Endothelial cell of umbilical vein (primary cell): ENCODE measurements around the gene EPYC. TPM values are rescaled to one million over a fixed set of nuclear protein-coding genes. Genes with fewer than 3 reads are reported as not detected.

ENCODE experiments used
- BruUV-seq: library from RNA; stranded (reverse); fragments of 400-500 nt; replicated peaks from 2 replicates; lab custom pipeline; 2021; lab: Mats Ljungman, UMichigan
- CTCF ChIA-PET: fragments of 300-600, 350-600 bp; sonication (Branson Sonifier 250); formaldehyde crosslinking; loops from one replicate; lab custom pipeline; 2021; ENCODE audit warnings: antibody characterized with exemption, inconsistent platforms; lab: Charles Lee
- POLR2A ChIA-PET: fragments of 300-600, 350-600 bp; sonication (Branson Sonifier 250); formaldehyde crosslinking; loops from one replicate; lab custom pipeline; 2021; ENCODE audit warnings: antibody characterized with exemption, inconsistent platforms; lab: Charles Lee
- DNase-seq: peaks from one replicate; pipeline ENCODE4 v3.0.0-alpha.2; 2011; ENCODE audit warnings: low read depth, low spot score
- FAIRE-seq: peaks from 2 replicates; lab custom pipeline; 2011; peaks lifted over from hg19 to GRCh38; lab: Jason Lieb, UNC
- H2AFZ ChIP-seq: 2 replicates; pipeline ENCODE4 v1.6.0; 2012; ENCODE audit warnings: low read depth, low read length, control low read depth, inconsistent platforms
- H3K27ac ChIP-seq: 2 replicates; pipeline ENCODE4 v1.5.1; 2011; ENCODE audit warnings: low read depth, mild to moderate bottlenecking, control low read depth, low read length, moderate library complexity; ENCODE audit not compliant: insufficient read depth
- H3K27me3 ChIP-seq, 2 experiments: 2 replicates each; pipeline versions ENCODE4 v1.6.0 to v1.6.1; 2011; ENCODE audit warnings: low read length in 2 of 2, mixed read lengths in 1 of 2; ENCODE audit not compliant: control insufficient read depth in 2 of 2, insufficient read depth in 2 of 2
- H3K36me3 ChIP-seq, 2 experiments: 2 replicates in 1 of 2; 3 replicates in 1 of 2; pipeline ENCODE4 v1.5.1; 2011; ENCODE audit warnings: low read length in 2 of 2, mild to moderate bottlenecking in 1 of 2, moderate library complexity in 1 of 2; ENCODE audit not compliant: control insufficient read depth in 2 of 2, insufficient read depth in 2 of 2; ENCODE audit errors: extremely low read depth in 1 of 2
- H3K4me1 ChIP-seq: 3 replicates; pipeline ENCODE4 v1.5.1; 2011; ENCODE audit warnings: mild to moderate bottlenecking, low read length; ENCODE audit not compliant: control insufficient read depth, insufficient read depth; ENCODE audit errors: extremely low read depth
- H3K4me2 ChIP-seq: 2 replicates; pipeline ENCODE4 v1.6.1; 2011; ENCODE audit warnings: low read length, control low read depth, mixed read lengths; ENCODE audit not compliant: insufficient read depth
- H3K4me3 ChIP-seq, 3 experiments: fragments of 200-600 bp in 1 of 3; sonication (generic), shearing (Covaris generic) in 1 of 3; replicated peaks in 1 of 3; 2 replicates each; pipeline ENCODE4 v1.5.1; 2011 to 2016; ENCODE audit warnings: control low read depth in 3 of 3, low read length in 3 of 3, mild to moderate bottlenecking in 2 of 3, inconsistent platforms in 1 of 3, low read depth in 1 of 3, moderate library complexity in 1 of 3; ENCODE audit not compliant: insufficient read depth in 1 of 3
- H3K79me2 ChIP-seq: 2 replicates; pipeline ENCODE4 v1.6.0; 2012; ENCODE audit warnings: low read length, inconsistent platforms; ENCODE audit not compliant: control insufficient read depth, insufficient read depth
- H3K9ac ChIP-seq: replicated peaks from 2 replicates; pipeline ENCODE3; 2011; ENCODE audit warnings: low read length, control low read depth; ENCODE audit not compliant: insufficient read depth; ENCODE audit errors: extremely low read depth
- H3K9me1 ChIP-seq: replicated peaks from 3 replicates; pipeline ENCODE4 v1.6.0; 2011; ENCODE audit warnings: mild to moderate bottlenecking, low read length; ENCODE audit not compliant: control insufficient read depth, insufficient read depth; ENCODE audit errors: extremely low read depth
- H3K9me3 ChIP-seq: replicated peaks from 2 replicates; pipeline ENCODE4 v1.5.1; 2012; ENCODE audit warnings: low read length, inconsistent platforms; ENCODE audit not compliant: control insufficient read depth, insufficient read depth
- H4K20me1 ChIP-seq: replicated peaks from 2 replicates; pipeline ENCODE3; 2011; ENCODE audit warnings: mild to moderate bottlenecking, low read length; ENCODE audit not compliant: control insufficient read depth, insufficient read depth; ENCODE audit errors: extremely low read depth
- CTCF ChIP-seq, 2 donors: IDR thresholded peaks; 1 replicate in 1 of 2; 2 replicates in 1 of 2; pipeline ENCODE4 v1.5.1; 2011; ENCODE audit warnings: low read length in 2 of 2, mild to moderate bottlenecking in 2 of 2, moderate library complexity in 2 of 2, control low read depth in 1 of 2, inconsistent platforms in 1 of 2, low read depth in 1 of 2; ENCODE audit not compliant: insufficient read depth in 1 of 2; ENCODE audit errors: extremely low read depth in 1 of 2
- EZH2 ChIP-seq: IDR thresholded peaks from 2 replicates; pipeline ENCODE4 v1.6.1; 2012; ENCODE audit warnings: borderline replicate concordance, low read depth, mild to moderate bottlenecking, moderate library complexity, low read length, inconsistent platforms; ENCODE audit not compliant: severe bottlenecking
- FOS ChIP-seq: IDR thresholded peaks from 2 replicates; pipeline ENCODE4 v1.6.1; 2011; ENCODE audit warnings: mild to moderate bottlenecking, low read length, moderate library complexity, borderline replicate concordance; ENCODE audit not compliant: insufficient read depth
- GATA2 ChIP-seq: IDR thresholded peaks from 2 replicates; pipeline ENCODE4 v1.7.0; 2011; ENCODE audit warnings: low read depth, mild to moderate bottlenecking, moderate library complexity, mixed read lengths, low read length; ENCODE audit not compliant: insufficient read length, insufficient read depth
- JUN ChIP-seq: IDR thresholded peaks from 2 replicates; pipeline ENCODE4 v1.6.1; 2011; ENCODE audit warnings: borderline replicate concordance, low read depth; ENCODE audit not compliant: insufficient read length, insufficient read depth
- MYC ChIP-seq: IDR thresholded peaks from one replicate; pipeline ENCODE4 v1.6.1; 2011; ENCODE audit warnings: mild to moderate bottlenecking, low read depth, low read length
- POLR2A ChIP-seq: IDR thresholded peaks from 2 replicates; pipeline ENCODE4 v1.6.1; 2012; ENCODE audit warnings: low read depth, mild to moderate bottlenecking, control low read depth, low read length
- POLR2AphosphoS5 ChIP-seq: IDR thresholded peaks from 2 replicates; pipeline ENCODE4 v1.6.1; 2012; ENCODE audit warnings: low read depth, mild to moderate bottlenecking, control low read depth, low read length, moderate library complexity; ENCODE audit not compliant: insufficient read depth
- dilution Hi-C: fragments of 300-500 bp; cut with MboI; formaldehyde crosslinking; loops from one replicate; pipeline ENCODE4 v1.15.0; 2019; ENCODE audit warnings: low sequenced_read_pairs; ENCODE audit not compliant: extremely low pct_ligation_motif_present
- intact Hi-C: fragments of 100-400 bp; cut with micrococcal nuclease; formaldehyde crosslinking; loops from one replicate; pipeline ENCODE4 v1.10.0; 2022
- polyA plus RNA-seq, 4 experiments: library from polyadenylated mRNA; depleted of rRNA in 3 of 4; stranded (reverse) in 3 of 4; unstranded in 1 of 4; fragments of >200 nt; gene quantifications; 2 replicates each; pipeline versions ENCODE4 v1.2.1 to v1.2.3, GENCODE V29; 2011 to 2012; ENCODE audit warnings: missing spikeins in 1 of 4
- total RNA-seq: library from RNA; stranded (reverse); gene quantifications from 2 replicates; pipeline ENCODE4 v1.2.3, GENCODE V29; 2021
- TF ChIP-seq, protein P1 (sequence below): IDR thresholded peaks from 2 replicates; pipeline ENCODE4 v1.6.1; 2011; ENCODE audit not compliant: insufficient read depth, insufficient read length

Gene EPYC
- total and polyA plus RNA-seq, 2 donors (not counting 3 experiments of a cell fraction or from before 2014, with no cell fraction given) = not detected

DNA sequence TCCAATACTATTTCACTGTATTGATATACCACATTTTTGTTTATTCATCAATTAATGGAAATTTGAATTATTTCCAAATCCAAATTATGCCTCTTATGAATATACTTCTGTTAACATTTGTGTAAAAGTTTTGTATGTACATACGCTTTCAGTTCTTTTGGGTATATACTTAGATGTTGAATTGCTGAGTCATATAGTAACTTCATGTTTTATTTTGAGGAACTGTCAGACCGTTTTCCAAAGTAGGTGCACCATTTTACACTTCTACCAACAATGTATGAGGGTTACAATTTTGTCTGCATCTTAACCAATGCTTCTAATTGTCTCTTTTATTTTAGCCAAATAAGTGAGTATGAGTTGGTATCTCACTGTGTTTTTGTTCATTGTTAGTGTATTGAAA, 39.6 kb downstream of the EPYC start:
- Histone ChIP-seq H3K4me3 (no peak overlapping the region), H3K36me3 (no peaks in the 10 kb centered on the region), H3K79me2 (no peaks in the 10 kb centered on the region), H3K27me3 (no peaks in the 10 kb centered on the region), H3K9me1 (no peaks in the 10 kb centered on the region), H3K27ac (no peak overlapping the region), H3K4me1 (peaks cover 6% of the 10 kb centered on the region), H3K9me3 (no peaks in the 10 kb centered on the region), H3K9ac (no peak overlapping the region), H2AFZ (no peak overlapping the region), H4K20me1 (no peaks in the 10 kb centered on the region), H3K4me2 (no peak overlapping the region)
- CTCF ChIA-PET = no interaction called here
- dilution Hi-C loops = no loop called here
- TF ChIP-seq CTCF (IDR thresholded peaks at IDR 0.05; ENCODE audit: extremely low read depth in 1 of 2, insufficient read depth in 1 of 2, low read depth in 1 of 2, low read length in 2 of 2) = no peak
- POLR2A ChIA-PET = no interaction called here
- DNase-seq (no peak), FAIRE-seq (no peak)
- intact Hi-C loops = no loop called here
- no TSS peak for BruUV-seq

DNA sequence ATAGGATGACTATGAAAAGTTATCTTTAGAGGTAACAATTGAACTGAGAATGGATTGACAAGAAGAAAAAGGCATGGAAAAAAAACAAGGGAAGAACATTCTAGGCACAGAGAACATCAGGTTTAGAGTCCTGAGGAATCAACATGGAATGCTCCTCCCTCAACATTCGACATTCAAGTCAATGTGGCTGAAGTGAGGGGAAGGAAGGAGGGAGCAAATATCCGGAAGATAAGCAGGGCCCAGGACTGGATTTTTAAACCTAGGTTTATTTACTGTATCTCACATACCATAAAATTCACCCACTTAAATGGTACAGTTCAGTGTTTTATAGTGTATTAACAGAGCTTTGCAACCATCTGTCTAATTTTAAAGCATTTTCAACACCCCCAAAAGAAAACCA, 40.2 kb downstream of the EPYC start:
- no peak for TF ChIP-seq POLR2A
- TF ChIP-seq POLR2AphosphoS5 = no peak
- no peak for TF ChIP-seq JUN
- no peak for TF ChIP-seq EZH2
- no peak for TF ChIP-seq MYC
- TF ChIP-seq, protein P1, sequence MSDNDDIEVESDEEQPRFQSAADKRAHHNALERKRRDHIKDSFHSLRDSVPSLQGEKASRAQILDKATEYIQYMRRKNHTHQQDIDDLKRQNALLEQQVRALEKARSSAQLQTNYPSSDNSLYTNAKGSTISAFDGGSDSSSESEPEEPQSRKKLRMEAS = no peak
- TF ChIP-seq GATA2 = no peak
- TF ChIP-seq FOS = no peak
- no peak for TF ChIP-seq CTCF (IDR thresholded peaks at IDR 0.05; ENCODE audit: extremely low read depth in 1 of 2, insufficient read depth in 1 of 2, low read depth in 1 of 2, low read length in 2 of 2)
- no peak overlapping the region for H3K27ac ChIP-seq
- no peaks in the 10 kb centered on the region for H3K9me3 ChIP-seq
- peak overlapping the region; percentile 7 for H2AFZ ChIP-seq
- H3K79me2 ChIP-seq = no peaks in the 10 kb centered on the region
- intact Hi-C loops = no loop called here
- no peak for FAIRE-seq
- no peak overlapping the region for H3K4me3 ChIP-seq
- ChIA-PET POLR2A (no interaction called here), CTCF (interaction anchor here (1.0 kb wide), 1 partner anchor 24 kb away, joined by 3 read pairs; no protein-coding TSS in a partner anchor)
- no peaks in the 10 kb centered on the region for H3K9me1 ChIP-seq
- peaks cover under 1% of the 10 kb centered on the region for H3K4me1 ChIP-seq
- DNase-seq = no peak
- dilution Hi-C loops = no loop called here
- H3K36me3 ChIP-seq = no peaks in the 10 kb centered on the region
- BruUV-seq = no TSS peak
- no peaks in the 10 kb centered on the region for H3K27me3 ChIP-seq
- no peak overlapping the region for H3K9ac ChIP-seq
- no peaks in the 10 kb centered on the region for H4K20me1 ChIP-seq
- H3K4me2 ChIP-seq = no peak overlapping the region
